Measurements from ENCODE around the gene WSCD1.

GRCh38 chr17:6080711-6081430 is 10.7 kb downstream of the WSCD1 start:
- TF ChIP-seq, protein P1, sequence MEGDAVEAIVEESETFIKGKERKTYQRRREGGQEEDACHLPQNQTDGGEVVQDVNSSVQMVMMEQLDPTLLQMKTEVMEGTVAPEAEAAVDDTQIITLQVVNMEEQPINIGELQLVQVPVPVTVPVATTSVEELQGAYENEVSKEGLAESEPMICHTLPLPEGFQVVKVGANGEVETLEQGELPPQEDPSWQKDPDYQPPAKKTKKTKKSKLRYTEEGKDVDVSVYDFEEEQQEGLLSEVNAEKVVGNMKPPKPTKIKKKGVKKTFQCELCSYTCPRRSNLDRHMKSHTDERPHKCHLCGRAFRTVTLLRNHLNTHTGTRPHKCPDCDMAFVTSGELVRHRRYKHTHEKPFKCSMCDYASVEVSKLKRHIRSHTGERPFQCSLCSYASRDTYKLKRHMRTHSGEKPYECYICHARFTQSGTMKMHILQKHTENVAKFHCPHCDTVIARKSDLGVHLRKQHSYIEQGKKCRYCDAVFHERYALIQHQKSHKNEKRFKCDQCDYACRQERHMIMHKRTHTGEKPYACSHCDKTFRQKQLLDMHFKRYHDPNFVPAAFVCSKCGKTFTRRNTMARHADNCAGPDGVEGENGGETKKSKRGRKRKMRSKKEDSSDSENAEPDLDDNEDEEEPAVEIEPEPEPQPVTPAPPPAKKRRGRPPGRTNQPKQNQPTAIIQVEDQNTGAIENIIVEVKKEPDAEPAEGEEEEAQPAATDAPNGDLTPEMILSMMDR (IDR thresholded peaks at IDR 0.05), result no peak
- TF ChIP-seq POLR2A (IDR thresholded peaks at IDR 0.05), result no peak
